Neural cell (in vitro differentiated cells): ENCODE results near the gene STAT5B. TPM values are rescaled to one million over a fixed set of nuclear protein-coding genes. Genes with fewer than 3 reads are reported as not detected.

Source experiments
- H2AFZ ChIP-seq: fragments of 200-600, 300-800 bp; sonication (generic), shearing (Covaris generic); 2 replicates; pipeline ENCODE4 v1.6.0; 2014; ENCODE audit warnings: low read depth, mild to moderate bottlenecking, antibody characterized with exemption, low read length, moderate library complexity
- H3F3A ChIP-seq: fragments of 200-600 bp; shearing (Covaris generic); 2 replicates; pipeline ENCODE4 v1.6.1; 2016; ENCODE audit warnings: mild to moderate bottlenecking, moderate library complexity, mixed read lengths, antibody characterized with exemption, low read length; ENCODE audit not compliant: insufficient read depth, poor library complexity, severe bottlenecking
- H3K27ac ChIP-seq: fragments of 200-600, 300-800 bp; sonication (generic), shearing (Covaris generic); 2 replicates; pipeline ENCODE4 v1.5.1; 2014; ENCODE audit warnings: mild to moderate bottlenecking, low read length, moderate library complexity
- H3K27me3 ChIP-seq: fragments of 300-800, 200-600 bp; sonication (generic), shearing (Covaris generic); 2 replicates; pipeline ENCODE4 v1.6.0; 2014; ENCODE audit warnings: mild to moderate bottlenecking, low read depth, low read length, moderate library complexity; ENCODE audit not compliant: insufficient read depth
- H3K36me3 ChIP-seq: fragments of 300-800, 200-600 bp; sonication (generic), shearing (Covaris generic); 2 replicates; pipeline ENCODE4 v1.5.1; 2014; ENCODE audit warnings: mild to moderate bottlenecking, antibody characterized with exemption, low read length, moderate library complexity; ENCODE audit not compliant: insufficient read depth
- H3K4me2 ChIP-seq: fragments of 300-800, 200-600 bp; sonication (generic), shearing (Covaris generic); 2 replicates; pipeline ENCODE4 v1.6.0; 2014; ENCODE audit warnings: mild to moderate bottlenecking, low read length
- H3K4me3 ChIP-seq: fragments of 300-800, 200-600 bp; sonication (generic), shearing (Covaris generic); 2 replicates; pipeline ENCODE4 v1.5.1; 2014; ENCODE audit warnings: mild to moderate bottlenecking, low read length, moderate library complexity
- H3K79me2 ChIP-seq: fragments of 200-600 bp; shearing (Covaris generic); replicated peaks from 2 replicates; pipeline ENCODE4 v1.6.0; 2014; ENCODE audit warnings: mild to moderate bottlenecking, low read length, moderate library complexity; ENCODE audit not compliant: insufficient read depth
- H3K9ac ChIP-seq: fragments of 300-800, 200-600 bp; sonication (generic), shearing (Covaris generic); 2 replicates; pipeline ENCODE4 v1.6.1; 2016; ENCODE audit warnings: mild to moderate bottlenecking, low read length, mixed read lengths
- H3K9me2 ChIP-seq: fragments of 200-600 bp; shearing (Covaris generic); 2 replicates; pipeline ENCODE4 v1.6.1; 2016; ENCODE audit warnings: mild to moderate bottlenecking, low read length, mixed read lengths; ENCODE audit not compliant: insufficient read depth
- H3K9me3 ChIP-seq: fragments of 200-600, 300-800 bp; sonication (generic), shearing (Covaris generic); 2 replicates; pipeline ENCODE4 v1.6.1; 2016; ENCODE audit warnings: mild to moderate bottlenecking, mixed run types, low read length, moderate library complexity, mixed read lengths
- H4K20me1 ChIP-seq: fragments of 200-600 bp; shearing (Covaris generic); 2 replicates; pipeline ENCODE4 v1.6.1; 2016; ENCODE audit warnings: mild to moderate bottlenecking, mixed run types; ENCODE audit not compliant: insufficient read depth
- CTCF ChIP-seq: fragments of 450-650 bp; IDR thresholded peaks from 2 replicates; pipeline ENCODE4 v1.5.1; 2014; ENCODE audit warnings: antibody characterized with exemption, mild to moderate bottlenecking, moderate library complexity; ENCODE audit not compliant: poor library complexity, severe bottlenecking
- EP300 ChIP-seq: fragments of 450-650 bp; conservative IDR thresholded peaks from 2 replicates; pipeline ENCODE4 v1.6.1; 2014; ENCODE audit warnings: antibody characterized with exemption, mild to moderate bottlenecking, moderate library complexity; ENCODE audit not compliant: poor library complexity, severe bottlenecking
- EZH2 ChIP-seq: fragments of 200-600, 300-800 bp; shearing (Covaris generic), sonication (generic); IDR thresholded peaks from 2 replicates; pipeline ENCODE4 v1.6.1; 2014; ENCODE audit warnings: antibody characterized with exemption, low read length, borderline replicate concordance, mild to moderate bottlenecking; ENCODE audit not compliant: insufficient read depth, poor library complexity, severe bottlenecking
- MXI1 ChIP-seq: fragments of 450-650 bp; conservative IDR thresholded peaks from 2 replicates; pipeline ENCODE4 v1.6.1; 2014; ENCODE audit warnings: antibody characterized with exemption, mild to moderate bottlenecking; ENCODE audit not compliant: poor library complexity, severe bottlenecking
- POLR2AphosphoS5 ChIP-seq: IDR thresholded peaks from 2 replicates; pipeline ENCODE4 v1.6.1; 2012
- RAD21 ChIP-seq: fragments of 450-650 bp; conservative IDR thresholded peaks from 2 replicates; pipeline ENCODE4 v1.6.1; 2014; ENCODE audit warnings: antibody characterized with exemption, mild to moderate bottlenecking, moderate library complexity
- SMC3 ChIP-seq: fragments of 450-650 bp; conservative IDR thresholded peaks from 2 replicates; pipeline ENCODE4 v1.6.1; 2014; ENCODE audit warnings: antibody characterized with exemption, mild to moderate bottlenecking, moderate library complexity; ENCODE audit not compliant: poor library complexity
- TAF1 ChIP-seq: IDR thresholded peaks from 2 replicates; pipeline ENCODE4 v1.6.1; 2012; ENCODE audit warnings: low read depth
- polyA plus RNA-seq: library from polyadenylated mRNA; depleted of rRNA; stranded (reverse); fragments of >200 nt; gene quantifications from 2 replicates; pipeline ENCODE4 v1.2.3, GENCODE V29; 2014
- TF ChIP-seq, protein P1 (sequence below): IDR thresholded peaks from 2 replicates; pipeline ENCODE4 v1.6.1; 2012; ENCODE audit warnings: borderline replicate concordance

Gene STAT5B
- polyA plus RNA-seq, 1 donor from 2014 or later, result 47.4 TPM

- no peak overlapping the region for H3K4me2 ChIP-seq
- peaks cover 56% of the 10 kb centered on the region for H3K27me3 ChIP-seq
- peak overlapping the region; percentile 68 for H3K4me3 ChIP-seq
- H4K20me1 ChIP-seq, result no peaks in the 10 kb centered on the region
- no peaks in the 10 kb centered on the region for H3K9me2 ChIP-seq
- no peaks in the 10 kb centered on the region for H3K36me3 ChIP-seq
- H2AFZ ChIP-seq, result no peak overlapping the region
- H3K9me3 ChIP-seq, result no peaks in the 10 kb centered on the region
- peak overlapping the region; percentile 68 for H3K9ac ChIP-seq
- H3K27ac ChIP-seq, result no peak overlapping the region
- no peaks in the 10 kb centered on the region for H3K79me2 ChIP-seq
- H3F3A ChIP-seq, result no peaks in the 10 kb centered on the region
- TF ChIP-seq EP300, result no peak
- TF ChIP-seq MXI1, result no peak
- TF ChIP-seq TAF1, result no peak
- TF ChIP-seq, protein P1, sequence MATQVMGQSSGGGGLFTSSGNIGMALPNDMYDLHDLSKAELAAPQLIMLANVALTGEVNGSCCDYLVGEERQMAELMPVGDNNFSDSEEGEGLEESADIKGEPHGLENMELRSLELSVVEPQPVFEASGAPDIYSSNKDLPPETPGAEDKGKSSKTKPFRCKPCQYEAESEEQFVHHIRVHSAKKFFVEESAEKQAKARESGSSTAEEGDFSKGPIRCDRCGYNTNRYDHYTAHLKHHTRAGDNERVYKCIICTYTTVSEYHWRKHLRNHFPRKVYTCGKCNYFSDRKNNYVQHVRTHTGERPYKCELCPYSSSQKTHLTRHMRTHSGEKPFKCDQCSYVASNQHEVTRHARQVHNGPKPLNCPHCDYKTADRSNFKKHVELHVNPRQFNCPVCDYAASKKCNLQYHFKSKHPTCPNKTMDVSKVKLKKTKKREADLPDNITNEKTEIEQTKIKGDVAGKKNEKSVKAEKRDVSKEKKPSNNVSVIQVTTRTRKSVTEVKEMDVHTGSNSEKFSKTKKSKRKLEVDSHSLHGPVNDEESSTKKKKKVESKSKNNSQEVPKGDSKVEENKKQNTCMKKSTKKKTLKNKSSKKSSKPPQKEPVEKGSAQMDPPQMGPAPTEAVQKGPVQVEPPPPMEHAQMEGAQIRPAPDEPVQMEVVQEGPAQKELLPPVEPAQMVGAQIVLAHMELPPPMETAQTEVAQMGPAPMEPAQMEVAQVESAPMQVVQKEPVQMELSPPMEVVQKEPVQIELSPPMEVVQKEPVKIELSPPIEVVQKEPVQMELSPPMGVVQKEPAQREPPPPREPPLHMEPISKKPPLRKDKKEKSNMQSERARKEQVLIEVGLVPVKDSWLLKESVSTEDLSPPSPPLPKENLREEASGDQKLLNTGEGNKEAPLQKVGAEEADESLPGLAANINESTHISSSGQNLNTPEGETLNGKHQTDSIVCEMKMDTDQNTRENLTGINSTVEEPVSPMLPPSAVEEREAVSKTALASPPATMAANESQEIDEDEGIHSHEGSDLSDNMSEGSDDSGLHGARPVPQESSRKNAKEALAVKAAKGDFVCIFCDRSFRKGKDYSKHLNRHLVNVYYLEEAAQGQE, result no peak
- no peak for TF ChIP-seq SMC3
- TF ChIP-seq RAD21, result no peak
- TF ChIP-seq CTCF, result no peak
Measured at GRCh38 chr17:42182927-42183734, 93.1 kb downstream of the STAT5B start.

GRCh38 chr17:42181851-42182207 is 94.4 kb downstream of the STAT5B start:
- TF ChIP-seq POLR2AphosphoS5 (no peak), MXI1 (no peak), CTCF (no peak), TAF1 (no peak), SMC3 (no peak), EP300 (no peak), RAD21 (no peak), EZH2 (no peak)
- TF ChIP-seq, protein P1, result no peak
- Histone ChIP-seq H3K36me3 (no peaks in the 10 kb centered on the region), H4K20me1 (no peaks in the 10 kb centered on the region), H3K27me3 (peaks cover 57% of the 10 kb centered on the region), H3K79me2 (no peaks in the 10 kb centered on the region), H2AFZ (no peak overlapping the region), H3K4me2 (no peak overlapping the region), H3K27ac (no peak overlapping the region), H3K9me3 (no peaks in the 10 kb centered on the region), H3K9me2 (no peaks in the 10 kb centered on the region), H3K9ac (no peak overlapping the region), H3K4me3 (no peak overlapping the region), H3F3A (no peaks in the 10 kb centered on the region)
